NCI-H2107 treated with DMSO at 0.1 percent for 48 hours (cell line): Measurements from ENCODE around the gene MBNL1.

Experiments used
- DNase-seq: peaks from one replicate; lab custom pipeline; 2025; ENCODE audit not compliant: unreplicated experiment; lab: John Stamatoyannopoulos, UW

Gene MBNL1

GRCh38 chr3:152268555-152269055, at the start of gene MBNL1:
Gene MBNL1, plus strand, starts transcription at chr3:152268929. Its CDS starts 31,265 bp downstream, at chr3:152300194.
- DNase-seq: peak; percentile 76

GRCh38 chr3:152219216-152219615, 49.5 kb upstream of the MBNL1 start:
- DNase-seq: no peak

- no peak for DNase-seq
Measured at GRCh38 chr3:152219769-152220255, 48.9 kb upstream of the MBNL1 start.

DNA sequence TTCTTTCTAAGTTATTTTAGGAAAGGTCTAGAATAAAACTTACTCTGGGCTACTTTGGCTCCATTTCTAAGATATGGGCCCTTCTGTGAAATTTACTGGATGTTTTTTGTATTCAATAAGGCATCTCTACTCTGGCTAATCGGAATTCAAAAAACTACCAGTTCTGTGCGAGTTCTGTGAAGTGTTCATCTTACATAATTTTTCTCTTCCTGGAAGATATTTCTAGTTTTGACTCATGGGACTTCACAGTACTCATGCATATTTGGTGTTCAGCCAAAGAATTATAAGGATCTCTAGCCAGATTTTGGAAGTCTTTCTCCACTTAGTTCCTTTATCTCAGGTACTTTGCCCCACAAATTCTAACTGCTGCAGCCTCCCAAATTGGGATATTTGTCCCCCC, 46.4 kb upstream of the MBNL1 start:
- DNase-seq: no peak

DNA sequence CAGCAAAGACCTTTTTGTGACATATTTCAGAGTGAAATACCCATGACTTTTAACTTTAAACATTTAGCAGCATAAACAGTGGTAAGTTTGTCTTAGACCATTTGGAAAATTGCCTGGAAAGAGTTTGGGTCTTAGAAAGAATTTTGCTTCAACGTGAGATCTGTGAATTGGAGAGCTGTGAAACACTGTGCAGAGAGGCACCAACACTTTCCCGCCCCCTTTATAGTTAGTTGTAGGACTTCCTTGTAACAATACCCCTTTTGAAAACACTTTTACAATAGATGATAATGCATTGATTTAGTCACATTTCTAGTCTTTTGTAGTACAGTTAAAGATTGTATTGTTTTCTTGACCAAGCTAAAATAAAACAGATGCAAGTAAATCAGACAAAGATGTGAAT, 43.5 kb upstream of the MBNL1 start:
- DNase-seq: no peak

- DNase-seq: no peak
Measured at GRCh38 chr3:152226176-152226575, 42.6 kb upstream of the MBNL1 start.

DNA sequence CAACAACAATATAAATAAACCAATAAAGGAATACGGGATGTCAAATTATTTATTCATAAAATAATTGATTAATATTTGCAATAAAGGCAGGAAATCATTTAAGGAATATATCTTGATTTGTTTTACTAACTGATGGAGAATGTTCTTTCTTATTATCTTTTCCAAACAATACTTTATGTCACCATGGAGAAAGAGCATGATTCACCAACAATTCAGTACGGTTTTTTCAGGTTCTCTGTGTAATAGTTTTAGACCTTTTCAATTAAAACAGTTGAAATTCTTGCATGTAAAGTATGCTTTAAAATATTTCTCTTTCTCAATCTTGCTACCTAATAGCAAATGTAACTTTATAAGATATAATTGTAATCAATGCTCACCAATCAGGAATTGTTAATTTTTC, 41.7 kb upstream of the MBNL1 start:
- no peak for DNase-seq

GRCh38 chr3:152229692-152230091, 39.0 kb upstream of the MBNL1 start:
- no peak for DNase-seq

- no peak for DNase-seq
Measured at GRCh38 chr3:152230370-152230769, 38.4 kb upstream of the MBNL1 start.

GRCh38 chr3:152232001-152232400, 36.7 kb upstream of the MBNL1 start:
- no peak for DNase-seq

- DNase-seq: no peak
Measured at GRCh38 chr3:152232679-152233078, 36.0 kb upstream of the MBNL1 start.

- DNase-seq: no peak
Measured at GRCh38 chr3:152234657-152235375, 33.9 kb upstream of the MBNL1 start.

GRCh38 chr3:152235709-152236298, 32.9 kb upstream of the MBNL1 start:
- no peak for DNase-seq

GRCh38 chr3:152236716-152237115, 32.0 kb upstream of the MBNL1 start:
- DNase-seq: no peak

GRCh38 chr3:152241142-152242017, 27.3 kb upstream of the MBNL1 start:
- no peak for DNase-seq

- DNase-seq: no peak
Measured at GRCh38 chr3:152243301-152243711, 25.4 kb upstream of the MBNL1 start.

DNA sequence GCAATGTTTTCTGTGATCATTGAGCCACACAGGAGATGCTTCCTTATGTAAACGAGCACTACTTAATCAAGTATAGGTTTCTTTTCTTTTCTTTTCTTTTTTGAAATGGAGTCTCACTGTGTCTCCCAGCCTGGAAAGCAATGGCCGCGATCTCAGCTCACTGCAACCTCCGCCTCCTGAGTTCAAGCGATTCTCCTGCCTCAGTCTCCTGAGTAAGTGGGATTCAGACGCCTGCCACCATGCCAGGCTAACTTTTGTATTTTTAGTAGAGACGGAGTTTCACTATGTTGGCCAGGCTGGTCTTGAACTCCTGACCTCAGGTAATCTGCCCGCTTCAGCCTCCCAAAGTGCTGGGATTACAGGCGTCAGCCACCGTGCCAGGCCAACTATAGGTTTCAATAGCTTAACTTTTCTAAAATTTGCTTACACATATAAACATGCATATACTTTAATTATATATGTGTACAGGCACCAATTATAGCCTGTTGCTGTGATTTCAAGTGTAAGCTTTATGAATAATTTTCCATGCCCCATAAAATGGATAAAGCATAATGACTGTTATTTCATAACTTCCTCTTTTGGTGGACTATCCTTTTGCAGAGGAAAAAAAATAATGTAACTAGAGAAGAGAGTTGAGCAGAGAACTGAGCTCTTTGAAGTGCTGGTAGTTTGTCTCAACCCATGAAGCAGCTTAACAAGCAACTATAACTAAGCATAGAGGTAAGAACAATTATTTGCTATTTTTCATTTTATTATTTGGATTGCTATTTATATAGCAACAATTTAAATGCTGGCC, 24.8 kb upstream of the MBNL1 start:
- DNase-seq: no peak

- DNase-seq: no peak
Measured at GRCh38 chr3:152244517-152244888, 24.2 kb upstream of the MBNL1 start.

DNA sequence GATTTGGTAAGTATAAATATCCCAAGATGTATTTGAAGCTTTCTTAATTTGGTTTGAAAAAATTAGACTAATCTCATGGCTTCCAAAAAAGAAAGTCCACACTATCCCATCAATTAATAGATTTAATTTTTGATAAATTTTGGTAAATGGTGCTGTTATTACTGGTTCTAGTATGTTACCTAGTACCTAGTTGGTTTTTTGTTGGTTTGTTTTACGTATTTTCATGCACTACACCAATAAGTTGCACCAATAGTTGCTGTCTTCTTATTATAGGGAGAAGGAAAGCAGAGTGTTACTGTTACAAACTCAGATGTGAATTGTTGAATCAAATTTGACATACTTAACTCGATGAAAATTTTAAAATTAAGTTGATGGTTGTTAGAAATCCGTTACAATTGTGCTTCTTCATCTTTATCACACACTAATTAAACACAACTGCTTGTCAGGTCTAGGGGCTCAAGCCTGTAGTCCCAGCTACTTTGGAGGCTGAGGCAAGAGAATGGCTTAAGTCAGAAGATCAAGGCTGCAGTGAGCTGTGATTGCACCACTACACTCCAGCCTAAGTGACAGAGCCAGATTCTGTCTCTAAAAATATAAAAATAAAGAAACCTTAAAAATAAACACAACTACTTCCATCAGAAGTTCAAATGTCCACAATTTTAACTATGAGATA, 23.1 kb upstream of the MBNL1 start:
- DNase-seq: no peak

DNA sequence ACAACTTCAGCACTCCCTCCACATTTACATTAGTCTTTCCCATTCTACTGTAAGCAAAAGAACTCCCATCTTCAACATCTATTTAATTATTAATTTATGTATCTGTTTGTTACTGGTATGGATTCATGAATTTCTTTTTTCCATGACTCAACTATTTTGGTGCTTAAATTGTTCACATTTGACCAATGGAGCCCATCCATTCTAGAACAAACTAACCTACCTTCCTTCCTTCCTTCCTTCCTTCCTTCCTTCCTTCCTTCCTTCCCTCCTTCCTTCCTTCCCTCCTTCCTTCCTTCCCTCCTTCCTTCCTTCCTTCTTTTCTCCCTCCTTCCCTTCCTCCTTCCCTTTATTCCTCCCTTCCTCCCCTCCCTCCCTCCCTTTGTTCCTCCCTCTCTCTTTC, 16.8 kb upstream of the MBNL1 start:
- no peak for DNase-seq
